Measurements from ENCODE around the gene FUBP3. TPM values are rescaled to one million over a fixed set of nuclear protein-coding genes. Genes with fewer than 3 reads are reported as not detected.

FUBP3 gene
- total RNA-seq, 6 experiments from 2014 or later = 60.6 to 65.9 (median 63.1) TPM

GRCh38 chr9:130627896-130628792 is 48.8 kb downstream of the FUBP3 start:
- Mint-ChIP-seq H3K36me3 (ENCODE audit: low read depth) (peaks cover 19% of the 10 kb centered on the region; the same call in 1 of the 2 replicates), H3K27me3 (ENCODE audit: insufficient read depth) (no peaks in the 10 kb centered on the region), H3K4me1 (ENCODE audit: low read depth) (no peaks in the 10 kb centered on the region), H3K9me3 (no peaks in the 10 kb centered on the region), H3K4me3 (no peak overlapping the region), H3K27ac (no peak overlapping the region)
- no peak for DNase-seq
- no peak for TF ChIP-seq CTCF (IDR thresholded peaks at IDR 0.05)

GRCh38 chr9:130629443-130630070 is 50.2 kb downstream of the FUBP3 start:
- H3K4me1 Mint-ChIP-seq (ENCODE audit: low read depth) = no peaks in the 10 kb centered on the region
- DNase-seq = no peak

GRCh38 chr9:130630071-130630450 is 50.7 kb downstream of the FUBP3 start:
- H3K27ac Mint-ChIP-seq = no peak overlapping the region

More at GRCh38 chr9:130629443-130630070, 50.2 kb downstream of the FUBP3 start:
- H3K9me3 Mint-ChIP-seq = no peaks in the 10 kb centered on the region
- no peak overlapping the region for H3K27ac Mint-ChIP-seq
- TF ChIP-seq CTCF (IDR thresholded peaks at IDR 0.05) = no peak
- H3K36me3 Mint-ChIP-seq (ENCODE audit: low read depth) = peaks cover 19% of the 10 kb centered on the region; the same call in 1 of the 2 replicates
- no peak overlapping the region for H3K4me3 Mint-ChIP-seq
- H3K27me3 Mint-ChIP-seq (ENCODE audit: insufficient read depth) = no peaks in the 10 kb centered on the region

GRCh38 chr9:130630506-130631330 is 51.3 kb downstream of the FUBP3 start:
- Mint-ChIP-seq H3K9me3 (no peaks in the 10 kb centered on the region), H3K27me3 (ENCODE audit: insufficient read depth) (0 out of 2 replicates have a peak, but pooled peaks cover 3% of the 10 kb centered on the region), H3K4me3 (no peak overlapping the region), H3K36me3 (ENCODE audit: low read depth) (peaks cover 19% of the 10 kb centered on the region), H3K27ac (no peak overlapping the region), H3K4me1 (ENCODE audit: low read depth) (no peaks in the 10 kb centered on the region)
- no peak for DNase-seq
- no peak for TF ChIP-seq CTCF (IDR thresholded peaks at IDR 0.05)

More at GRCh38 chr9:130630071-130630450, 50.7 kb downstream of the FUBP3 start:
- H3K27me3 Mint-ChIP-seq (ENCODE audit: insufficient read depth) = no peaks in the 10 kb centered on the region
- no peaks in the 10 kb centered on the region for H3K9me3 Mint-ChIP-seq
- no peak overlapping the region for H3K4me3 Mint-ChIP-seq
- no peak for TF ChIP-seq CTCF (IDR thresholded peaks at IDR 0.05)
- peaks cover 24% of the 10 kb centered on the region for H3K36me3 Mint-ChIP-seq (ENCODE audit: low read depth)
- DNase-seq = no peak
- no peaks in the 10 kb centered on the region for H3K4me1 Mint-ChIP-seq (ENCODE audit: low read depth)

- no peak for TF ChIP-seq CTCF (IDR thresholded peaks at IDR 0.05)
- H3K9me3 Mint-ChIP-seq = no peaks in the 10 kb centered on the region
- H3K4me3 Mint-ChIP-seq = no peak overlapping the region
- DNase-seq = no peak
- peaks cover 11% of the 10 kb centered on the region for H3K36me3 Mint-ChIP-seq (ENCODE audit: low read depth)
- H3K4me1 Mint-ChIP-seq (ENCODE audit: low read depth) = no peaks in the 10 kb centered on the region
- 0 out of 2 replicates have a peak, but pooled peaks cover 3% of the 10 kb centered on the region for H3K27me3 Mint-ChIP-seq (ENCODE audit: insufficient read depth)
- no peak overlapping the region for H3K27ac Mint-ChIP-seq
These were observed 52.1 kb downstream of the FUBP3 start for GRCh38 chr9:130631331-130632080.

All from HFFc6 (cell line).